HG02885 (cell line): ENCODE results near the gene KLHL6.
"Not testable (repeated sequence)": the region's sequence is repeated elsewhere in the genome, so short reads cannot be mapped to it uniquely, and the experiment has no call there.

Experiments used
- ATAC-seq: cut with Tn5 transposase; IDR thresholded peaks from one replicate; pipeline ENCODE4 v1.9.1; 2021; ENCODE audit warnings: mild to moderate bottlenecking; ENCODE audit not compliant: unreplicated experiment, poor library complexity

The KLHL6 gene

GRCh38 chr3:183460081-183461055, 95.1 kb downstream of the KLHL6 start:
- no peak for ATAC-seq

- ATAC-seq, result no peak
Observed at GRCh38 chr3:183455089-183455488, 100.4 kb downstream of the KLHL6 start.

- no peak for ATAC-seq
Observed at GRCh38 chr3:183454064-183454463, 101.4 kb downstream of the KLHL6 start.

- ATAC-seq, result no peak
Observed at GRCh38 chr3:183449791-183450190, 105.7 kb downstream of the KLHL6 start.

- ATAC-seq, result no peak
Observed at GRCh38 chr3:183449391-183449790, 106.1 kb downstream of the KLHL6 start.

- no peak for ATAC-seq
Observed at GRCh38 chr3:183448369-183449128, 107.0 kb downstream of the KLHL6 start.

- peak; percentile 86 for ATAC-seq
Observed at GRCh38 chr3:183447206-183448001, 108.1 kb downstream of the KLHL6 start.

- ATAC-seq, result no peak
Observed at GRCh38 chr3:183446838-183447205, 108.7 kb downstream of the KLHL6 start.

GRCh38 chr3:183444748-183445147, 110.8 kb downstream of the KLHL6 start:
- no peak for ATAC-seq

GRCh38 chr3:183443395-183444385, 111.8 kb downstream of the KLHL6 start:
- no peak for ATAC-seq

GRCh38 chr3:183442994-183443393, 112.5 kb downstream of the KLHL6 start:
- ATAC-seq, result no peak

GRCh38 chr3:183440521-183440920, 115.0 kb downstream of the KLHL6 start:
- not testable (repeated sequence) for ATAC-seq

- no peak for ATAC-seq
Observed at GRCh38 chr3:183439515-183439914, 116.0 kb downstream of the KLHL6 start.

GRCh38 chr3:183438735-183439134, 116.8 kb downstream of the KLHL6 start:
- no peak for ATAC-seq

- ATAC-seq, result no peak
Observed at GRCh38 chr3:183437666-183438564, 117.6 kb downstream of the KLHL6 start.
